GM23338 (cell line): Measurements from ENCODE around the gene AGBL4. TPM values are rescaled to one million over a fixed set of nuclear protein-coding genes. Genes with fewer than 3 reads are reported as not detected.

ENCODE experiments used
- ATAC-seq: fragments of 200-7000 bp; cut with Tn5 transposase; 3 replicates; pipeline ENCODE4 v1.9.1; 2020
- DNase-seq: peaks from one replicate; pipeline ENCODE4 v3.0.0-alpha.2; 2015; ENCODE audit warnings: low spot score
- H2AFZ ChIP-seq: fragments of 200-600 bp; sonication (generic); 2 replicates; pipeline ENCODE4 v1.8.0; 2016; ENCODE audit warnings: antibody characterized with exemption, mild to moderate bottlenecking, moderate library complexity
- H3F3A ChIP-seq: fragments of 200-600 bp; sonication (generic); replicated peaks from 2 replicates; pipeline ENCODE4 v1.8.0; 2017; ENCODE audit warnings: antibody characterized with exemption, mixed run types, low read depth
- H3K27ac ChIP-seq: fragments of 200-600 bp; sonication (generic); 2 replicates; pipeline ENCODE4 v1.6.1; 2016; ENCODE audit warnings: low read depth
- H3K27me3 ChIP-seq: fragments of 200-600 bp; sonication (generic); 2 replicates; pipeline ENCODE4 v1.8.0; 2016; ENCODE audit warnings: mild to moderate bottlenecking, mixed run types, moderate library complexity; ENCODE audit not compliant: insufficient read depth
- H3K36me3 ChIP-seq: fragments of 200-600 bp; sonication (generic); 2 replicates; pipeline ENCODE4 v1.8.0; 2016; ENCODE audit warnings: mild to moderate bottlenecking; ENCODE audit not compliant: insufficient read depth
- H3K4me1 ChIP-seq: fragments of 200-600 bp; sonication (generic); 2 replicates; pipeline ENCODE4 v1.8.0; 2016; ENCODE audit warnings: mild to moderate bottlenecking, moderate library complexity; ENCODE audit not compliant: insufficient read depth
- H3K4me2 ChIP-seq: fragments of 200-600 bp; sonication (generic); 2 replicates; pipeline ENCODE4 v1.7.1; 2017; ENCODE audit warnings: mixed run types
- H3K4me3 ChIP-seq: fragments of 200-600 bp; sonication (generic); 2 replicates; pipeline ENCODE4 v1.6.1; 2016; ENCODE audit warnings: mixed run types
- H3K79me2 ChIP-seq: fragments of 200-600 bp; sonication (generic); replicated peaks from 2 replicates; pipeline ENCODE4 v1.8.0; 2017; ENCODE audit warnings: mild to moderate bottlenecking; ENCODE audit not compliant: insufficient read depth
- H3K9me2 ChIP-seq: fragments of 200-600 bp; sonication (generic); 2 replicates; pipeline ENCODE4 v1.8.0; 2017; ENCODE audit not compliant: insufficient read depth
- H4K20me1 ChIP-seq: fragments of 200-600 bp; sonication (generic); replicated peaks from 2 replicates; pipeline ENCODE4 v1.8.0; 2017; ENCODE audit warnings: mild to moderate bottlenecking; ENCODE audit not compliant: insufficient read depth
- H3K27ac Mint-ChIP-seq: 2 replicates; pipeline ENCODE4 v1.8.0; 2020; ENCODE audit warnings: inconsistent platforms, mild to moderate bottlenecking, moderate library complexity, mixed read lengths
- H3K27me3 Mint-ChIP-seq: 3 replicates; pipeline ENCODE4 v1.8.0; 2022; ENCODE audit warnings: low read depth, mild to moderate bottlenecking, moderate library complexity, mixed read lengths, inconsistent platforms; ENCODE audit not compliant: insufficient read depth, poor library complexity
- H3K36me3 Mint-ChIP-seq: 3 replicates; pipeline ENCODE4 v1.8.0; 2021; ENCODE audit warnings: low read depth, mild to moderate bottlenecking, inconsistent platforms, moderate library complexity, mixed read lengths
- H3K4me1 Mint-ChIP-seq: 3 replicates; pipeline ENCODE4 v1.8.0; 2020; ENCODE audit warnings: mild to moderate bottlenecking, inconsistent platforms, mixed read lengths
- H3K4me3 Mint-ChIP-seq: 3 replicates; pipeline ENCODE4 v1.8.0; 2021; ENCODE audit warnings: moderate library complexity, mild to moderate bottlenecking, inconsistent platforms, mixed read lengths
- H3K9me3 Mint-ChIP-seq: 3 replicates; pipeline ENCODE4 v1.8.0; 2020; ENCODE audit warnings: moderate library complexity, mild to moderate bottlenecking, inconsistent platforms, mixed read lengths
- CREB1 ChIP-seq: fragments of 250-450 bp; sonication (Bioruptor Pico); IDR thresholded peaks from 2 replicates; pipeline ENCODE4 v1.5.0; 2020; ENCODE audit warnings: low read depth, mild to moderate bottlenecking, moderate library complexity
- ETS1 ChIP-seq: IDR thresholded peaks from 2 replicates; pipeline ENCODE4 v1.6.1; 2016; ENCODE audit warnings: antibody characterized with exemption
- EZH2 ChIP-seq: fragments of 200-600 bp; sonication (generic); IDR thresholded peaks from one replicate; pipeline ENCODE4 v1.8.0; 2017; ENCODE audit warnings: antibody characterized with exemption, mild to moderate bottlenecking, low read depth; ENCODE audit not compliant: unreplicated experiment
- EZH2phosphoT487 ChIP-seq: fragments of 200-600 bp; sonication (generic); IDR thresholded peaks from one replicate; pipeline ENCODE4 v1.8.1; 2018; ENCODE audit warnings: antibody characterized with exemption; ENCODE audit not compliant: unreplicated experiment
- JUNB ChIP-seq: IDR thresholded peaks from one replicate; pipeline ENCODE4 v1.6.1; 2016; ENCODE audit warnings: antibody characterized with exemption; ENCODE audit not compliant: unreplicated experiment
- POLR2AphosphoS5 ChIP-seq: IDR thresholded peaks from 2 replicates; pipeline ENCODE4 v1.6.1; 2016; ENCODE audit warnings: antibody characterized with exemption, low read depth
- REST ChIP-seq: IDR thresholded peaks from one replicate; pipeline ENCODE4 v1.6.1; 2018; ENCODE audit warnings: antibody characterized with exemption; ENCODE audit not compliant: unreplicated experiment
- STAT1 ChIP-seq: IDR thresholded peaks from one replicate; pipeline ENCODE4 v1.6.1; 2016; ENCODE audit warnings: antibody characterized with exemption; ENCODE audit not compliant: unreplicated experiment
- ZNF114 ChIP-seq: fragments of 250-450 bp; sonication (Bioruptor Pico); IDR thresholded peaks from 2 replicates; pipeline ENCODE4 v1.5.0; 2020; ENCODE audit warnings: mild to moderate bottlenecking, moderate library complexity
- ZNF331 ChIP-seq: fragments of 250-450 bp; sonication (Bioruptor Pico); IDR thresholded peaks from 2 replicates; pipeline ENCODE4 v1.5.0; 2020; ENCODE audit warnings: low read depth, mild to moderate bottlenecking, moderate library complexity
- ZNF462 ChIP-seq: fragments of 250-450 bp; sonication (Bioruptor Pico); IDR thresholded peaks from 2 replicates; pipeline ENCODE4 v1.5.0; 2020; ENCODE audit warnings: mild to moderate bottlenecking, moderate library complexity
- polyA plus RNA-seq: library from polyadenylated mRNA; unstranded; fragments of >200 nt; fragmentation: Nextera tagmentation; extraction: Ambion mirVana; gene quantifications from 2 replicates; pipeline ENCODE4 v1.2.1, GENCODE V29; 2016
- total RNA-seq: library from RNA; depleted of rRNA; stranded (reverse); fragments of >200 nt; shearing (Covaris generic); gene quantifications from 2 replicates; pipeline ENCODE4 v1.2.3, GENCODE V29; 2014

Gene AGBL4
- total and polyA plus RNA-seq, 2 experiments from 2014 or later = 0.91 to 1.5 TPM

- Histone ChIP-seq H3K4me3 (no peak overlapping the region), H4K20me1 (no peaks in the 10 kb centered on the region), H3K27ac (no peak overlapping the region), H3K4me1 (no peaks in the 10 kb centered on the region), H2AFZ (no peak overlapping the region), H3K9me2 (no peaks in the 10 kb centered on the region), H3K79me2 (no peaks in the 10 kb centered on the region), H3K4me2 (no peak overlapping the region), H3F3A (no peaks in the 10 kb centered on the region), H3K36me3 (no peaks in the 10 kb centered on the region), H3K27me3 (no peaks in the 10 kb centered on the region)
- no peak for DNase-seq
- peaks cover 2% of the 10 kb centered on the region for H3K27me3 Mint-ChIP-seq
- H3K9me3 Mint-ChIP-seq = no peaks in the 10 kb centered on the region; the same call in 2 of the 3 replicates
- no peak for ATAC-seq
- H3K36me3 Mint-ChIP-seq = no peaks in the 10 kb centered on the region; the same call in 2 of the 3 replicates
- no peak overlapping the region for H3K4me3 Mint-ChIP-seq
- no peak overlapping the region for H3K27ac Mint-ChIP-seq
- no peak for TF ChIP-seq JUNB
- TF ChIP-seq REST = no peak
- TF ChIP-seq STAT1 = no peak
- no peak for TF ChIP-seq ZNF114 (CRISPR knock-in tag)
- no peak for TF ChIP-seq CREB1 (CRISPR knock-in tag)
- TF ChIP-seq POLR2AphosphoS5 = no peak
- TF ChIP-seq EZH2phosphoT487 = no peak
- no peak for TF ChIP-seq ZNF462 (CRISPR knock-in tag)
- TF ChIP-seq EZH2 = no peak
- TF ChIP-seq ETS1 = no peak
- no peak for TF ChIP-seq ZNF331 (CRISPR knock-in tag)
- no peaks in the 10 kb centered on the region for H3K4me1 Mint-ChIP-seq
Observed at GRCh38 chr1:48582408-48582807, 1441.3 kb downstream of the AGBL4 start.
